Left ventricle myocardium inferior (tissue), 1 donor: ENCODE results near the gene EHMT1. TPM values are rescaled to one million over a fixed set of nuclear protein-coding genes. Genes with fewer than 3 reads are reported as not detected.
"Not testable (repeated sequence)": the region's sequence is repeated elsewhere in the genome, so short reads cannot be mapped to it uniquely, and the experiment has no call there.

Experiments
- DNase-seq: peaks from one replicate; pipeline ENCODE4 v3.0.0-alpha.2; 2020
- H3K27ac ChIP-seq: fragments of 200-600 bp; replicated peaks from 2 replicates; pipeline ENCODE4 v1.8.0; 2021
- H3K27me3 ChIP-seq: fragments of 200-600 bp; 2 replicates; pipeline ENCODE4 v1.8.0; 2021; ENCODE audit warnings: low read depth
- H3K36me3 ChIP-seq: fragments of 200-600 bp; 2 replicates; pipeline ENCODE4 v1.8.0; 2021
- H3K4me1 ChIP-seq: fragments of 200-600 bp; 2 replicates; pipeline ENCODE4 v1.8.0; 2021
- H3K4me3 ChIP-seq: fragments of 200-600 bp; 2 replicates; pipeline ENCODE4 v1.8.0; 2021; ENCODE audit warnings: mild to moderate bottlenecking, moderate library complexity
- H3K9me3 ChIP-seq: fragments of 200-600 bp; replicated peaks from 2 replicates; pipeline ENCODE4 v1.8.0; 2021
- intact Hi-C: fragments of 100-400 bp; cut with micrococcal nuclease; formaldehyde crosslinking; loops from one replicate; pipeline ENCODE4 v1.11.0; 2022
- total RNA-seq: library from RNA; stranded (reverse); fragmentation: NEBNext Ultra II Directional; extraction: Animal tissue kit (Norgen Biotek cat#: 25700); gene quantifications from one replicate; pipeline ENCODE4 v1.2.1, GENCODE V29; 2021
- TF ChIP-seq, protein P1 (sequence below): fragments of 200-600 bp; IDR thresholded peaks from 2 replicates; pipeline ENCODE4 v1.8.0; 2021; ENCODE audit warnings: antibody characterized with exemption, mild to moderate bottlenecking, borderline replicate concordance
- donor health status: DM: no; HTN: yes; CAD: no; lungs with severe emphysema.

The EHMT1 gene
- total RNA-seq, 1 donor from 2014 or later = 31.3 TPM

DNA sequence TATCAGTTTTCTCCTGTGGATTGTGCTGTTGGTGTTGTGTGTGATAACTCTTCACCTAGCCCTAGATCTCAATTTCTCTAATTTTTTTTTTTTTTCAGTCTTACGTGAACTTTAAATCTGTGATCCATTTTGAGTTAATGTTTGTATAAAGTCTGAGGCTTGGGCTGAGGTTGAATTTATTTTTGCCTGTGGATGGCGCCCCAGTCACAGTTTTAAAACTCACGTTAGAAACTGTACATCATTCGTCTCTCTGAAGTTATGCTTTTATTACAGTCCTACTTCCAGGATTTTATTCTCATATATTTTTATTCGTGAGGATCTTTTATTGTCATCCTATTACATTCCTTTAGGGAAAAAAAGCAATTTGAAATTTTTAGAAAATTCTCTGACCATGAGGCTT is 103.1 kb downstream of the EHMT1 start:
- Histone ChIP-seq H3K4me1 (peaks cover 15% of the 10 kb centered on the region), H3K27me3 (no peaks in the 10 kb centered on the region), H3K27ac (no peak overlapping the region), H3K9me3 (peaks cover 7% of the 10 kb centered on the region), H3K36me3 (peaks cover 42% of the 10 kb centered on the region), H3K4me3 (no peak overlapping the region)
- no peak for DNase-seq
- intact Hi-C loops = no loop called here
- TF ChIP-seq, protein P1, sequence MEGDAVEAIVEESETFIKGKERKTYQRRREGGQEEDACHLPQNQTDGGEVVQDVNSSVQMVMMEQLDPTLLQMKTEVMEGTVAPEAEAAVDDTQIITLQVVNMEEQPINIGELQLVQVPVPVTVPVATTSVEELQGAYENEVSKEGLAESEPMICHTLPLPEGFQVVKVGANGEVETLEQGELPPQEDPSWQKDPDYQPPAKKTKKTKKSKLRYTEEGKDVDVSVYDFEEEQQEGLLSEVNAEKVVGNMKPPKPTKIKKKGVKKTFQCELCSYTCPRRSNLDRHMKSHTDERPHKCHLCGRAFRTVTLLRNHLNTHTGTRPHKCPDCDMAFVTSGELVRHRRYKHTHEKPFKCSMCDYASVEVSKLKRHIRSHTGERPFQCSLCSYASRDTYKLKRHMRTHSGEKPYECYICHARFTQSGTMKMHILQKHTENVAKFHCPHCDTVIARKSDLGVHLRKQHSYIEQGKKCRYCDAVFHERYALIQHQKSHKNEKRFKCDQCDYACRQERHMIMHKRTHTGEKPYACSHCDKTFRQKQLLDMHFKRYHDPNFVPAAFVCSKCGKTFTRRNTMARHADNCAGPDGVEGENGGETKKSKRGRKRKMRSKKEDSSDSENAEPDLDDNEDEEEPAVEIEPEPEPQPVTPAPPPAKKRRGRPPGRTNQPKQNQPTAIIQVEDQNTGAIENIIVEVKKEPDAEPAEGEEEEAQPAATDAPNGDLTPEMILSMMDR = no peak

DNA sequence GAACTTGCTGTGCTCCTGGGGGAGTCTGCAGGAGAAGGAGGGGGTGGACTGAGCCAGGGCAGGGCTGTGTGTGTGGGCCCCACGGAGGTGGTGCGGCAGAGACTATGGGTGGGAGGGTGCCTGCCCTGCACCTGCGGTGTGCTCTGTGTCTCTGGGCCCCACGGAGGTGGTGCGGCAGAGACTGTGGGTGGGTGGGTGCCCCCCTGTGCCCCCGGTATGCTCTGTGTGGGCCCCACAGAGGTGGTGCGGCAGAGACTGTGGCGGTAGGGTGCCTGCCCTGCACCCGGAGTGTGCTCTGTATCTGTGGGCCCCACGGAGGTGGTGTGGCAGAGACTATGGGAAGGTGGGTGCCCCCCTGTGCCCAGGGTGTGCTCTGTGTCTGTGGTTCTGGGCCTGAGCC is 103.7 kb downstream of the EHMT1 start:
- Histone ChIP-seq H3K27me3 (no peaks in the 10 kb centered on the region), H3K9me3 (peaks cover 7% of the 10 kb centered on the region), H3K27ac (no peak overlapping the region)

DNA sequence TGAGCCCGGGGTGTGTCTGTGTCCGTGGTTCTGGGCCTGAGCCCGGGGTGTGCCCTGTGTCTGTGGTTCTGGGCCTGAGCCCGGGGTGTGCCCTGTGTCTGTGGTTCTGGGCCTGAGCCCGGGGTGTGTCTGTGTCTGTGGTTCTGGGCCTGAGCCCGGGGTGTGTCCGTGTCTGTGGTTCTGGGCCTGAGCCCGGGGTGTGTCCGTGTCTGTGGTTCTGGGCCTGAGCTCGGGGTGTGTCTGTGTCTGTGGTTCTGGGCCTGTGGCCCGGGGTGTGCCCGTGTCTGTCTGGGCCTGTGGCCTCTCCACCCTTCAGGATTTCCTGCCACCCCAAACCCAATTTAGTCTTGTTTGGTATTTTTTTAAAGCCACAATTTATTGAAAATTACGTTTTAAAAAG is 104.6 kb downstream of the EHMT1 start:
- H3K4me3 ChIP-seq, H3K27ac ChIP-seq: not testable (repeated sequence)
- H3K4me1 ChIP-seq = peaks cover 15% of the 10 kb centered on the region

More for the DNA sequence above, 103.7 kb downstream of the EHMT1 start:
- DNase-seq = no peak
- TF ChIP-seq, protein P1 = no peak
- Histone ChIP-seq H3K4me3 (no peak overlapping the region), H3K36me3 (peaks cover 39% of the 10 kb centered on the region), H3K4me1 (peaks cover 15% of the 10 kb centered on the region)
- intact Hi-C loops = no loop called here

DNA sequence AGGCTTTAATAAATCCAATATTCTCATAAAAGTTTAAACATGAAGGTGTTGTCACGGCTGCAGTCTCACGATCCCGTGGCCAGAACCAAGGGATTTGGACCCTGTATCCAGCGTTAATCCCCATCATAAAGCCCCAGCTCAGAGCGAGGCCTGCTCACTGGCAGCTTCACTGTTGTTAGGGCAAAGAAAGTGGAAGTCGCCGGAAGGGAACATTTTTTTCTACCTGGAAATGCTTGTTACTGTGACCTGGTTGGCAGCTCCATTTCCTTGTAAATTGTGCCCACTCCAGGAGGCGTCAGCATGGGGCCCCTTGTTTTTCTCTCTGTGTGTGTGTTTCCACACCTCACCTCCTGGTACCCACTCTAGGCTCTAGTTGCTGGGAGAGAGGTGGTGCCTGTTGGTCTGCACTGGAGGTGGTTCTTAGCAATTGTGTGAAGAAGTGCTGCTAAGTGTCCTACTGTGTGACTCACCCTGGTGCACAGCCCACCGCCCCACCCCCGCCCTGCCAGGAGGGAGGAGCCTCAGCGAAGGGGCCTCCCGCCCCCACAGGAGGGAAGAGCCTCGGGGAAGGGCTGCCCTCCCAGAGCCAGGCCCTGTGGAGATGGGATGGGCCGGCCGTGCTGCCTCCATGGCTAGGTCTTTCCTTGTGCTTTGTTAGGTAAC is 105.1 kb downstream of the EHMT1 start:
- Histone ChIP-seq H3K4me1 (peaks cover 15% of the 10 kb centered on the region), H3K27me3 (no peaks in the 10 kb centered on the region), H3K27ac (no peak overlapping the region), H3K9me3 (no peaks in the 10 kb centered on the region), H3K4me3 (no peak overlapping the region), H3K36me3 (peaks cover 32% of the 10 kb centered on the region)
- TF ChIP-seq, protein P1 = no peak
- no peak for DNase-seq
- intact Hi-C loops = no loop called here

More for the DNA sequence above, 104.6 kb downstream of the EHMT1 start:
- DNase-seq, H3K27me3 ChIP-seq, H3K9me3 ChIP-seq, intact Hi-C loops: not testable (repeated sequence)
- H3K36me3 ChIP-seq = peaks cover 32% of the 10 kb centered on the region

GRCh38 chr9:137724818-137725240 is 106.0 kb downstream of the EHMT1 start:
- Histone ChIP-seq H3K4me3 (no peak overlapping the region), H3K4me1 (peaks cover 15% of the 10 kb centered on the region), H3K9me3 (no peaks in the 10 kb centered on the region), H3K27me3 (no peaks in the 10 kb centered on the region), H3K27ac (no peak overlapping the region), H3K36me3 (peaks cover 34% of the 10 kb centered on the region)
- intact Hi-C loops = no loop called here
- no peak for DNase-seq
- TF ChIP-seq, protein P1 = no peak

GRCh38 chr9:137725598-137725997 is 106.8 kb downstream of the EHMT1 start:
- Histone ChIP-seq H3K36me3 (peaks cover 32% of the 10 kb centered on the region), H3K9me3 (no peaks in the 10 kb centered on the region), H3K4me1 (peaks cover 15% of the 10 kb centered on the region), H3K27me3 (no peaks in the 10 kb centered on the region), H3K27ac (no peak overlapping the region), H3K4me3 (no peak overlapping the region)
- intact Hi-C loops = no loop called here
- DNase-seq = no peak
- TF ChIP-seq, protein P1 = no peak

DNA sequence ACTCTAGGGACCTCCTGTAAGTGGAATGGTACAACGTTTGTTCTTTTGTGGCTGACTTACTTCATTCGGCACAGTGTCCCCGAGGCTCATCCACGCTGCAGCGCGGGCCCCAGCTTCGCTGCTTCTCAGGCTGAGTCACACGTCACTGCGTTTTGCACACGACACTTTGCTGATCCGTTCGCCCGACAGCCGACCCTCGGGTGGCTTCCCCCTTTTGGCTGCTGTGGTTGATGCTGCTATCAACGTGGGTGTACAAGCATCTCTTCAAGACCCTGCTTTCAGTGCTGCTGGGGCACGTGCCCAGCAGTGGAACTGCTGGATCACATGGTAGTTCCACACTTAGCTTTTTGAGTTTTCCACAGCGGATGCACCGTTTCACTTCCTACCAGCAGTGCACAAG is 107.5 kb downstream of the EHMT1 start:
- intact Hi-C loops, H3K9me3 ChIP-seq, H3K27me3 ChIP-seq, DNase-seq, H3K27ac ChIP-seq, H3K4me3 ChIP-seq: not testable (repeated sequence)
- Histone ChIP-seq H3K36me3 (peaks cover 28% of the 10 kb centered on the region), H3K4me1 (peaks cover 15% of the 10 kb centered on the region)
